Activated T-cell treated with anti-CD3 and anti-CD28 coated beads, Interleukin-2, amount 50 U/mL, for 72 hours (primary cell): ENCODE results near the gene CNOT6L. TPM values are rescaled to one million over a fixed set of nuclear protein-coding genes. Genes with fewer than 3 reads are reported as not detected.

Source experiments
- ATAC-seq, 2 donors: fragments of 150-1000 bp; cut with Tn5 transposase; replicated peaks in 1 of 2; 2 replicates each; pipeline ENCODE4 v1.10.0; 2021; ENCODE audit warnings: moderate library complexity in 2 of 2, mild to moderate bottlenecking in 1 of 2
- DNase-seq, 2 donors: peaks; one replicate each; pipeline ENCODE4 v3.0.0; 2021 to 2022; ENCODE audit warnings: mixed read lengths in 1 of 2
- H3K27ac Mint-ChIP-seq: one replicate; pipeline ENCODE4 v1.8.0; 2022; ENCODE audit warnings: mild to moderate bottlenecking, moderate library complexity, mixed read lengths
- H3K27me3 Mint-ChIP-seq: one replicate; pipeline ENCODE4 v1.8.0; 2022; ENCODE audit warnings: low read depth, mixed read lengths
- H3K36me3 Mint-ChIP-seq, 2 donors: one replicate each; pipeline ENCODE4 v1.8.0; 2022; ENCODE audit warnings: mixed read lengths in 2 of 2, mild to moderate bottlenecking in 1 of 2; ENCODE audit not compliant: insufficient read depth in 2 of 2
- H3K4me1 Mint-ChIP-seq: one replicate; pipeline ENCODE4 v1.8.0; 2022; ENCODE audit warnings: low read depth, mixed read lengths
- H3K4me3 Mint-ChIP-seq, 2 donors: one replicate each; pipeline ENCODE4 v1.8.0; 2022; ENCODE audit warnings: mild to moderate bottlenecking in 2 of 2, mixed read lengths in 2 of 2, moderate library complexity in 2 of 2
- H3K9me3 Mint-ChIP-seq, 2 donors: one replicate each; pipeline ENCODE4 v1.8.0; 2022; ENCODE audit warnings: mixed read lengths in 2 of 2
- total RNA-seq, 2 donors: library from RNA; stranded (reverse); gene quantifications; one replicate each; pipeline ENCODE4 v1.2.3, GENCODE V29; 2022

CNOT6L gene
- total RNA-seq, 2 donors from 2014 or later, result 209 to 223 TPM

DNA sequence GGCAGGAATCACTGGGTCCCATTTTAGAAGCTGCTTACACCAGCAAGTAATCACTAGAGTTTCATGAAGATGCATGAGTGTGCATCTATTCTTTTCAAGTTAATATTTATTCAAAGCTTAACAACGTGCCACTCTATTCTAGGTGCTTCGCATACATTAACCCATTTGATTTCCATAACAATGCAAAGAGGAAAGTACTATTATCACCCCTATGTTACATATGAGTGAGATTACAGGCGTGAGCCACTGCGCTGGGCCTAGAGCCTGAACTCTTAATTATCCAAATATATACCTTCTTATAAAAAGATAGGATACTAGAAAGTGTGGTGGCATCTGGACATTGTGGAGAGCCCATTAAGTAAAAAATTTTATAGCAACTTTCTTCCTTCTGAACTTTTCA lies 148.1 kb downstream of the CNOT6L start:
- no peak for ATAC-seq
- H3K4me3 Mint-ChIP-seq, result no peak overlapping the region
- no peak for DNase-seq
- H3K27ac Mint-ChIP-seq, result no peak overlapping the region
- H3K4me1 Mint-ChIP-seq, result no peaks in the 10 kb centered on the region
- H3K27me3 Mint-ChIP-seq, result peaks cover 7% of the 10 kb centered on the region
- no peaks in the 10 kb centered on the region for H3K36me3 Mint-ChIP-seq
- H3K9me3 Mint-ChIP-seq, result peaks cover 0 to 2% of the 10 kb centered on the region in 2 donors

DNA sequence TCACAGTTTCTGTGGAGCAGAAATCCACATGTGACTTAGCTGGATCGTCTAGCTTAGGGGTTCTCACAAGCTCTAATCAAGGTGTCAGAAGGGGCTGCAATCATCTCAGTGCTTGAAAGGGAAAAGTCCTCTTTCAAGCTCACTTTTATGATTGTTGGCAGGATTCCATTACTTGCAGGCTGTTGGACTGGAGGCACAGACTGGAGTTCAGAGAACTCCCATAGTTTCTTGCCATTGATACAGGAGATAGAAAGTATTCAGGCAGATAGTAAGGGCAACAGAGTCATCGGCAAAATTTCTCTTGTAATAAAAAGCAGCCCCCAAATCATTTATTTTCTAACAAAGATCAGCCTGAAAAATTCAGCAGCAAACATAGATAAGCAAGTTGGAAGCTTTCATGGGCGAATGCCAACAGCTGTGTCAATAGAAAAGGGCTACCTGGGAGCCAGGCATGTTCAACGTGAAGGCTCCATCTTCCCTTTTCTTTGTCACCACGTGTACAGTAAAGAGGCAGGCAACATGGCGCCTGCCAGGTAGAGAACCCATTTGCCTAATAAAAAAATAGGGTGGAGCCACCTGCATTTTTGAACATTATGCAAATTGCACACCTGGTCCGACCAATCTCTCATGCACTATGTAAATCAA lies 149.1 kb downstream of the CNOT6L start:
- Mint-ChIP-seq H3K27ac (no peak overlapping the region), H3K36me3 (no peaks in the 10 kb centered on the region), H3K27me3 (peaks cover 7% of the 10 kb centered on the region), H3K4me3 (no peak overlapping the region), H3K9me3 (peaks cover 0 to 2% of the 10 kb centered on the region in 2 donors), H3K4me1 (peaks cover 2% of the 10 kb centered on the region)
- ATAC-seq (no peak), DNase-seq (no peak)

DNA sequence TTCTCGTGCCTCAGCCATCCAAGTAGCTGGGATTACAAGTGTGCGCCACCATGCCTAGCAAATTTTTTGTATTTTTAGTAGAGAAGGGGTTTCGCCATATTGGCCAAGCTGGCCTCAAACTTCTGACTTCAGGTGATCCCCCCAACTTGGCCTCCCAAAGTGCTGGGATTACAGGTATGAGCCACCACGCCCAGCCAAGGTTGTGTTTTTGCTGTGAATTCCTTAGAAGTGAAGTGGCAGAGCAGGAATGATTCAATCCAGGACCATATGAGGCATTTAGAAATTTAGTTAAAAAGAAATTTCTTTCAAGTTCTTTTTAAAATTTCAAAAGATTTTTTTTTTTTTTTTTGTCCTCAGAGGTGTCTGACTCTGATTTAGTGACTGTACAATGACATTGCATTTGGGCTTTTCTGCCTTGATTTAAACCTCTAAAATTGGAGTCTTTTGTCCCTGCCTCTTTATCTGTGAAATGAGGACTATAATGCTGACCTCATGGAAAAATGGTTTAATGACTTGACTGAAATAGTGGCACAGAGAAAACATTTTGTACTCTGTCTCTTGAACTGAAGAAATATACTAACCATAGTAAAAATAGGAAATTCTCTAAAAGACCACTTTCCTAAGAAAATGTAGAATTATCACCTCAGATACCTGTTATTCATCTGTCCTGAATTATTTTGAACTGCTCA lies 153.6 kb downstream of the CNOT6L start:
- ATAC-seq (peak; percentile 11 to 52), DNase-seq (peak; percentile 3 to 11)
- H3K9me3 Mint-ChIP-seq, result peaks cover 0 to under 1% of the 10 kb centered on the region in 2 donors
- peaks cover 7% of the 10 kb centered on the region for H3K27me3 Mint-ChIP-seq
- H3K27ac Mint-ChIP-seq, result no peak overlapping the region
- H3K4me3 Mint-ChIP-seq, result no peak overlapping the region
- H3K36me3 Mint-ChIP-seq, result no peaks in the 10 kb centered on the region
- peaks cover 4% of the 10 kb centered on the region for H3K4me1 Mint-ChIP-seq

Other genes with a start within 250 kb of the CNOT6L start
- under 1 TPM; 0.26 to 0.28 TPM for gene CXCL13, start 213.5 kb downstream of the CNOT6L start, total RNA-seq
- 10 to 100 TPM; 39.3 to 76.8 TPM for gene MRPL1, start 43.5 kb upstream of the CNOT6L start, total RNA-seq
- under 1 TPM; 0.07 to 0.10 TPM for gene FRAS1, start 238.0 kb upstream of the CNOT6L start, total RNA-seq